HPDE6-E6E7 (cell line): ENCODE data around the gene RPS27L.
"Not testable (repeated sequence)": the region's sequence is repeated elsewhere in the genome, so short reads cannot be mapped to it uniquely, and the experiment has no call there.

Source experiments
- DNase-seq: peaks from one replicate; pipeline ENCODE4 v3.0.0; 2011; ENCODE audit warnings: missing footprints; ENCODE audit errors: extremely low spot score

RPS27L gene

DNA sequence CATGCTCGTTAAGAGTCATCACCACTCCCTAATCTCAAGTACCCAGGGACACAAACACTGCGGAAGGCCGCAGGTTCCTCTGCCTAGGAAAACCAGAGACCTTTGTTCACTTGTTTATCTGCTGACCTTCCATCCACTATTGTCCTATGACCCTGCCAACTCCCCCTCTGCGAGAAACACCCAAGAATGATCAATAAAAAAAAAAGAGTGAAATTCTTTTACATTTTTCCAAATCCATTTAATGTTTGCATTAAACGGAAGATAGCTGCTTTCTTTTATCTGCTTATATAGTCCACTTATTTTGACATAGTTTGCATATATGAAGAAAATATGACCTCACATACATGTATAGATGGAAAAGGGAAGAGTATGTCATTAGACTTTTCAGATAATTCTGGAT is 57.7 kb downstream of the RPS27L start:
- DNase-seq = not testable (repeated sequence)

DNA sequence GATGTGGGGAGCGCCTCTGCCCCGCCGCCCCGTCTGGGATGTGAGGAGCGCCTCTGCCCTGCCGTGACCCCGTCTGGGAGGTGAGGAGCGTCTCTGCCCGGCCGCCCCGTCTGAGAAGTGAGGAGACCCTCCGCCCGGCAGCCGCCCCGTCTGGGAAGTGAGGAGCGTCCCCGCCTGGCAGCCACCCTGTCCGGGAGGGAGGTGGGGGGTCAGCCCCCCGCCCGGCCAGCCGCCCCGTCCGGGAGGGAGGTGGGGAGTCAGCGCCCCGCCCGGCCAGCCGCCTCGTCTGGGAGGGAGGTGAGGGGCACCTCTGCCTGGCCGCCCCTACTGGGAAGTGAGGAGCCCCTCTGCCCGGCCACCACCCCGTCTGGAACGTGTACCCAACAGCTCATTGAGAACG is 58.4 kb downstream of the RPS27L start:
- DNase-seq = not testable (repeated sequence)
